ENCODE data around the gene OR3A2.

DNA sequence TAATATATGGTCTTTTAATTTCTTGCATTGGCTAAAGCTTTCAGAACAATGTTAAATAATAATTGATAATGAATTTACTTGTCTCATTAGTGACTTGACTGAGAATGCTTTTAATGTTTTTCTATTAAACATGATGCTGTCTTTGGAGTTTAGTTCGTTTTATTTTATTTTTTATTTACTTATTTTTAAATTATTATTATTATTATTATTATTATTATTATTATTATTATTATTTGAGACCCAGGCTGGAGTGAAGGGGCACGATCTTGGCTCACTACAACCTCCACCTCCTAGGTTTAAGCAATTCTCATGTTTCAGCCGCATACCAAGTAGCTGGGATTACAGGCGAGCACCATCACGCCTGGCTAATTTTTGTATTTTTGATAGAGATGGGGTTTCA is 29.5 kb upstream of the OR3A2 start:
- TF ChIP-seq ZBTB40 (IDR thresholded peaks at IDR 0.05) (no peak), ZBTB40 (CRISPR knock-in tag; IDR thresholded peaks at IDR 0.05) (no peak), MAX (IDR thresholded peaks at IDR 0.05) (no peak), FOXA1 (IDR thresholded peaks at IDR 0.05) (no peak), FOXA1 (CRISPR knock-in tag; IDR thresholded peaks at IDR 0.05) (no peak), ZNF558 (CRISPR knock-in tag; IDR thresholded peaks at IDR 0.05; ENCODE audit: borderline replicate concordance) (no peak), GABPA (IDR thresholded peaks at IDR 0.05; ENCODE audit: low read depth, low read length) (no peak), GABPA (CRISPR knock-in tag; IDR thresholded peaks at IDR 0.05; ENCODE audit: low read depth) (no peak), HNRNPH1 (optimal IDR thresholded peaks at IDR 0.05; ENCODE audit: low read depth, low read length) (no peak), SMC3 (IDR thresholded peaks at IDR 0.05; ENCODE audit: low read length) (no peak)
- TF ChIP-seq, protein P1, sequence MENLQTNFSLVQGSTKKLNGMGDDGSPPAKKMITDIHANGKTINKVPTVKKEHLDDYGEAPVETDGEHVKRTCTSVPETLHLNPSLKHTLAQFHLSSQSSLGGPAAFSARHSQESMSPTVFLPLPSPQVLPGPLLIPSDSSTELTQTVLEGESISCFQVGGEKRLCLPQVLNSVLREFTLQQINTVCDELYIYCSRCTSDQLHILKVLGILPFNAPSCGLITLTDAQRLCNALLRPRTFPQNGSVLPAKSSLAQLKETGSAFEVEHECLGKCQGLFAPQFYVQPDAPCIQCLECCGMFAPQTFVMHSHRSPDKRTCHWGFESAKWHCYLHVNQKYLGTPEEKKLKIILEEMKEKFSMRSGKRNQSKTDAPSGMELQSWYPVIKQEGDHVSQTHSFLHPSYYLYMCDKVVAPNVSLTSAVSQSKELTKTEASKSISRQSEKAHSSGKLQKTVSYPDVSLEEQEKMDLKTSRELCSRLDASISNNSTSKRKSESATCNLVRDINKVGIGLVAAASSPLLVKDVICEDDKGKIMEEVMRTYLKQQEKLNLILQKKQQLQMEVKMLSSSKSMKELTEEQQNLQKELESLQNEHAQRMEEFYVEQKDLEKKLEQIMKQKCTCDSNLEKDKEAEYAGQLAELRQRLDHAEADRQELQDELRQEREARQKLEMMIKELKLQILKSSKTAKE (CRISPR knock-in tag; IDR thresholded peaks at IDR 0.05; ENCODE audit: borderline replicate concordance), result no peak
